HG03159 (cell line): ENCODE data around the gene GIT2.
"Not testable (repeated sequence)": the region's sequence is repeated elsewhere in the genome, so short reads cannot be mapped to it uniquely, and the experiment has no call there.

Source experiments
- ATAC-seq: cut with Tn5 transposase; IDR thresholded peaks from one replicate; pipeline ENCODE4 v1.9.1; 2021; ENCODE audit warnings: mild to moderate bottlenecking, moderate library complexity; ENCODE audit not compliant: unreplicated experiment

The GIT2 gene

GRCh38 chr12:109923481-109924245 lies 72.5 kb downstream of the GIT2 start:
- no peak for ATAC-seq

GRCh38 chr12:109923038-109923437 lies 73.1 kb downstream of the GIT2 start:
- ATAC-seq: no peak

GRCh38 chr12:109921982-109922381 lies 74.2 kb downstream of the GIT2 start:
- ATAC-seq: no peak

DNA sequence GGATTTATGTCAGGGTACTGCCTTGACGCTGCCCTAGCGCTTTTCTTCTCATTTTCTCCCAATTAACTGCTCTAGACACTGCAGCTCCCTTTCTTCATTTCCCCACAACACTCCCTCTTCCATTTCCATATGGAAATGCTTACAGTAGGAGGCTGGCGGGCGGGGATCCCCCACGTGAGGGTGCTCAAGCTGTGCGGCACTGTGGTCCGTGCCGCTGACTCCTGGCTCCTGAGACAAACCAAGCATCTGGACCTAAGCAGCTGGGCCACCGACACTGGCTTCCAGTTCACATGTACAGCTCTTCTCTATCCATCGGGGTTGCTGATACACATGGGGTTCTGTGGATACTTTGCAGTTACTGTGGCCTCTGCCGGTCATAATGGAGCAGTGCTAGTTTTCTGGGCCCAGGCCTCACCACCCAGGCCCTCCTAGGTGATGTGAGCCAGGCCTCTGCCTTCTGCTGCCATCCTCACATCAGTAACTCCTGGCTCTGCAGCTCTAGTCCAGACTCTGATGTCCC lies 75.8 kb downstream of the GIT2 start:
- no peak for ATAC-seq

- ATAC-seq: no peak
Observed at GRCh38 chr12:109919456-109919855, 76.7 kb downstream of the GIT2 start.

- no peak for ATAC-seq
Observed at GRCh38 chr12:109916045-109916444, 80.1 kb downstream of the GIT2 start.

GRCh38 chr12:109915171-109916040 lies 80.8 kb downstream of the GIT2 start:
- no peak for ATAC-seq

DNA sequence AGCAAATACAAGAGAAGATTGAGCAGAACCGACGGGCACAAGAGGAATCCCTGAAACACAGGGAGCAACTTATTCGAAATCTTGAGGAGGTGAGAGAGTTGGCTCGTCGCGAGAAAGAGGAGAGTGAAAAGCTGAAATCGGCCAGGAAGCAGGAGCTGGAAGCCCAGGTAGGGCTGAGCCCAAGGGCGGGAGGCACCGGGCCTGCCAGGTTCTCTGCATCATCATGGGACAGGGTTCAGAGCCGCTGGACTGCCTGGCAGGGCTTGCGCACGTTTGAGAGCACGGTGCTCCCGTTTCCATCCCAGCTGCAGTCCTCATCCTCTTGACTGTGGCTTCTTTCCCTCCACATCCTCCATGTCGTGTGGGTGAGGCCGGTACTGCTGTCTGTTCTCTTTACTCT lies 81.7 kb downstream of the GIT2 start:
- ATAC-seq: no peak

DNA sequence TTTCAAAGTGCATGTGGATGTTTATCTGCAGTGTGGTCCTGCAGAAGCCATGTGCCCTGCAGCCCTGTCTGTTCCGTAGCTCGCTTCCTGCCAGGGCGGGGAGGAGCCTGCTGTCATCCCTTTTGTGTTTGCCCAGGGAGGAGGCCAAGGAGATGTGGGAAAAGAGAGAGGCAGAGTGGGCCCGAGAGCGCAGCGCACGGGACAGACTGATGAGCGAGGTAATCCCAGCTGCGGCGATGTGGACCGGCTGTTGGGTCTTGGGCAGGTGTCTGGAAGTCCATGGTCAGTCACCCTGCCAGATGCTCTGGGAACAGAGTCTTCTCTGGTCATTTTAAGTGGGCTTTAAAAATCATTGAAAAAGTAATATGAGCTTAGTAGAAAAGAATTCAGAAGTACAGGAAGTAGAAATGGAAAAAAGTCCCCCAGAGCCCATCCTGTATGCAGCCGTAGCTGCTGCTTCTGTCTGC lies 83.3 kb downstream of the GIT2 start:
- ATAC-seq: no peak

- no peak for ATAC-seq
Observed at GRCh38 chr12:109910969-109911348, 85.2 kb downstream of the GIT2 start.

DNA sequence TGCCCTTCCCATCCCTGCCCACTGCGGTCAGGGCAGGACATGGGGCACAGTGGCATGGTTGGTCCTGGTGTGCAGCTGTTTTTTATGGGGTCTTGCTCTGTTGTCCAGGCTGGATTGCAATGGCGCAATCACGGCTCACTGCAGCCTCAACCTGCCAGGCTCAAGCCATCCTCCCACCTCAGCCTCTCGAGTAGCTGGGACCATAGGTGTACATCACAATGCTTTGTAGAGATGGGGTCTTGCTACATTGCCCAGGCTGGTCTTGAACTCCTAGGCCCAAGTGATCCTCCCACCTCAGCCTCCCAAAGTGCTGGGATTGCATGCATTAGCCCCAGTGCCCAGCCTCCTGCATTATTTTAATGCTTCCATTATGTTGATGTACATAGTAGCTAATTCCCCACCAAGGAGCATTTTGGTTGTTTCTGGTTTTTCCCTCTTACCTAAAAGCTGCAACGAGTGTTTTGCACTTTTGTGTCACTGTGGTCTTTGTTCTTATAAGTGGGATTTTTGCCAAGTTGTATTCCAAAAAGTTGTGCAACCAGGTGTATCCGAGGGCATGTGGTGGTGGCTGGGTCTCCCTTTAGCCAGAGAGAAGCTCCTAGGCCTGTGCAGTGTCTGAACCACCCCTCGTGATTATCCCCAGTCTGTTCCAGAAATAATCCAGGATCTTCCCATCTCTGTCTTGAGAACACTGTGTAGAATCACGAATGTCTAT lies 85.8 kb downstream of the GIT2 start:
- ATAC-seq: no peak

- no peak for ATAC-seq
Observed at GRCh38 chr12:109905301-109905700, 90.9 kb downstream of the GIT2 start.

- ATAC-seq: no peak
Observed at GRCh38 chr12:109902891-109903418, 93.2 kb downstream of the GIT2 start.

DNA sequence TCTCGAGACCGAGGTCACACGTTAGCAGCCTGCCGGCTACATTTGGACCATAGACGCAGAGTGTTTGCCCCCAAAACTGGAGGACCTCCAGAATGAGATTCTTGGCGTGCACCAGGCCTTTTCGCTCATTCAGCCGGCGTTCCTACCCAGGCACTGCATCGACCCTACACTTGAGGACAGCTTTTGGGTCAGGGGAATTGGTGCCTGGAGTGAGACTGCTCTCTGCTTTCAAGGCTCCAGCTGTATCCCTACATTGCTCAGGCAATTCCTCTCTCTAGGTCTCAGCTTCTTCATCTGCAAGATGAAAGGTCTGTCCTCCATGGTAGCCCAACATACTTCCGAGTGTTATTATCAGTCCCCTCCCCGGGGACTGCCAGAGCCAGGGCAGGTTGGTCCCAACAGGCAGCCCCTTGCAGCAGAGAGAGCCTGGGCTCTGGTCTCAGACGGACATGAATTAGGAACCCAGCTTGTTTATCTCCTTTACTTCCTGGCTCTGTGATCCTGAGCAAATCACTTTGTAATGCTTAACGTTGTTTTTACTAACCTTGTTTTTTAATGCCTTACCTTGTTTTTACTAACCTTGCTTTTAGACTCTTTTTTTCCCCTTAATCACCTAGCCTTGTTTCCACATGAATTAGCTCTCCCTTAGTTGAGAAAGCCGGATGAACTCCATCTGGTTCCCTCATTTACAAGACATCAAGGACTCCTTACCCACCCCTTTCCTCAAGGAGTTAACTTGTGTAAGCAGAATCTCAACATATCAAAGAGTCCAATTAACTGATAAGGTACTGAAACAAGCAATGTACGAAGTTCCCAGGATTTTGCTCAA lies 95.2 kb downstream of the GIT2 start:
- peak; percentile 36 for ATAC-seq

GRCh38 chr12:109899783-109900751 lies 96.1 kb downstream of the GIT2 start, which contains the start of gene TCHP:
Gene TCHP, plus strand, starts transcription at chr12:109900274. Its CDS starts 2,753 bp downstream, at chr12:109903027.
- peak; percentile 67 for ATAC-seq

DNA sequence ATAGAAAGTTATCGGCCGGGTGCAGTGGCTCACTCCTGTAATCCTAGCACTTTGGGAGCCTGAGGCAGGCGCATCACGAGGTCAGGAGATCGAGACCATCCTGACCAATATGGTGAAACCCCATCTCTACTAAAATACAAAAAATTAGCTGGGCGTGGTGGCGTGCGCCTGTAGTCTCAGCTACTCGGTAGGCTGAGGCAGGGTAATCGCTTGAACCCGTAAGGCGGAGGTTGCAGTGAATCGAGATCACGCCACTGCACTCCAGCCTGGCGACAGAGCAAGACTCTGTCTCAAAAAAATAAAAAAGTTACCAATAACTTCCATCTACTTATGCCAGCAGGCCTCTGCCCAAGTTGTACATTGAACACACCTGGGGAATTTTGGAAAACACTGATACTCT lies 96.8 kb downstream of the GIT2 start:
- ATAC-seq: not testable (repeated sequence)

GRCh38 chr12:109897029-109897428 lies 99.1 kb downstream of the GIT2 start:
- ATAC-seq: no peak

GRCh38 chr12:109896188-109896587 lies 100.0 kb downstream of the GIT2 start:
- ATAC-seq: no peak

GRCh38 chr12:109894939-109895338 lies 101.2 kb downstream of the GIT2 start:
- ATAC-seq: no peak
